Adrenal gland (tissue), 12 donors: ENCODE measurements around the gene KRTCAP3. TPM values are rescaled to one million over a fixed set of nuclear protein-coding genes. Genes with fewer than 3 reads are reported as not detected.

Experiments used
- polyA plus RNA-seq, 3 donors: library from polyadenylated mRNA; stranded (reverse); fragments of 200-250 nt in 2 of 3; fragments of 350-450 nt in 1 of 3; fragmentation: Illumina TruSeq in 1 of 3; extraction: RNeasy Lipid Tissue Mini Kit (QIAGEN cat#74804) in 1 of 3; gene quantifications; one replicate each; pipeline ENCODE4 v1.2.3, GENCODE V29; 2013 to 2014
- small RNA-seq, 2 donors: library from RNA; depleted of rRNA; stranded (forward); fragments of <200 nt; gene quantifications; one replicate each; pipeline ENCODE3, GENCODE V24; 2016
- total RNA-seq, 9 donors: library from RNA; depleted of rRNA in 4 of 9; stranded (reverse); fragments of >200 nt in 4 of 9; fragments of 120-200 nt in 1 of 9; fragmentation: NEBNext Ultra II Directional in 1 of 9; extraction: Animal tissue kit (Norgen Biotek cat#: 25700) in 1 of 9; gene quantifications; one replicate each; pipeline versions ENCODE4 v1.1.0 to v1.2.4, GENCODE V29; 2013 to 2023
- donor health status: healthy with polysubstance abuse.
- donor health status: Bipolar disorder and iron deficiency.
- donor health status: DM: yes; HTN: yes; CAD: no.
- donor health status: DM: no; HTN: no; CAD: no.
- donor health status: DM: no; HTN: no; CAD: no.
- donor health status: DM: yes; HTN: yes; CAD: no.

The KRTCAP3 gene
- total and polyA plus RNA-seq, 12 donors = 1.2 to 8.2 (median 4.4) TPM

Small RNA genes lying within 50 kb of the gene (small RNA-seq; reads per million reads assigned to genes)
- 0 reads per million in 2 donors for gene RNU6-986P

Other genes with a start within 250 kb of the KRTCAP3 start
- gene ATRAID, start 230.3 kb upstream of the KRTCAP3 start, total RNA-seq = 100 to 1,000 TPM; 124 to 292 (median 155) TPM
- gene ATRAID, start 230.3 kb upstream of the KRTCAP3 start, polyA plus RNA-seq = 100 to 1,000 TPM; 139 to 228 (median 190) TPM
- 10 to 100 TPM; 13.5 to 35.0 (median 18.5) TPM for gene SLC5A6, start 230.1 kb upstream of the KRTCAP3 start, total RNA-seq
- 10 to 100 TPM; 17.8 to 30.1 (median 18.1) TPM for gene SLC5A6, start 230.1 kb upstream of the KRTCAP3 start, polyA plus RNA-seq
- gene CAD, start 225.0 kb upstream of the KRTCAP3 start, total RNA-seq = 10 to 100 TPM; 13.1 to 70.5 (median 19.0) TPM
- gene CAD, start 225.0 kb upstream of the KRTCAP3 start, polyA plus RNA-seq = 10 to 100 TPM in 2 of 3 donors, 1 to 10 TPM in 1; 8.9 to 25.8 (median 13.9) TPM
- gene SLC30A3, start 179.3 kb upstream of the KRTCAP3 start, total RNA-seq = 1 to 10 TPM in 8 of 9 donors, not detected in 1; 1.4 to 5.6 (median 3.1) TPM
- gene SLC30A3, start 179.3 kb upstream of the KRTCAP3 start, polyA plus RNA-seq = 1 to 10 TPM in 2 of 3 donors, under 1 TPM in 1; 0.27 to 1.5 (median 1.3) TPM
- gene DNAJC5G, start 166.9 kb upstream of the KRTCAP3 start, total RNA-seq = 1 to 10 TPM in 3 of 9 donors, under 1 TPM in 3, not detected in 3; 0.14 to 2.0 (median 0.99) TPM
- 1 to 10 TPM in 1 of 3 donors, under 1 TPM in 1, not detected in 1; 0.88 to 2.9 TPM for gene DNAJC5G, start 166.9 kb upstream of the KRTCAP3 start, polyA plus RNA-seq
- gene TRIM54, start 160.0 kb upstream of the KRTCAP3 start, total RNA-seq = 10 to 100 TPM in 6 of 9 donors, 1 to 10 TPM in 3; 1.2 to 27.7 (median 12.7) TPM
- gene TRIM54, start 160.0 kb upstream of the KRTCAP3 start, polyA plus RNA-seq = 10 to 100 TPM in 2 of 3 donors, 1 to 10 TPM in 1; 2.1 to 47.1 (median 21.1) TPM
- 1 to 10 TPM; 2.1 to 7.2 (median 3.9) TPM for gene UCN, start 133.9 kb upstream of the KRTCAP3 start, total RNA-seq
- gene UCN, start 133.9 kb upstream of the KRTCAP3 start, polyA plus RNA-seq = 10 to 100 TPM in 2 of 3 donors, under 1 TPM in 1; 0.42 to 14.9 (median 11.3) TPM
- 100 to 1,000 TPM in 8 of 9 donors, 10 to 100 TPM in 1; 96.8 to 207 (median 146) TPM for gene MPV17, start 119.3 kb upstream of the KRTCAP3 start, total RNA-seq
- 100 to 1,000 TPM; 356 to 568 (median 360) TPM for gene MPV17, start 119.3 kb upstream of the KRTCAP3 start, polyA plus RNA-seq
- gene GTF3C2, start 85.6 kb upstream of the KRTCAP3 start, total RNA-seq = 10 to 100 TPM; 30.6 to 60.4 (median 47.2) TPM
- gene GTF3C2, start 85.6 kb upstream of the KRTCAP3 start, polyA plus RNA-seq = 10 to 100 TPM; 52.3 to 73.9 (median 60.9) TPM
- 10 to 100 TPM; 34.2 to 51.5 (median 43.2) TPM for gene EIF2B4, start 72.0 kb upstream of the KRTCAP3 start, total RNA-seq
- 100 to 1,000 TPM in 2 of 3 donors, 10 to 100 TPM in 1; 55.3 to 165 (median 131) TPM for gene EIF2B4, start 72.0 kb upstream of the KRTCAP3 start, polyA plus RNA-seq
- 100 to 1,000 TPM; 119 to 174 (median 130) TPM for gene SNX17, start 71.8 kb upstream of the KRTCAP3 start, total RNA-seq
- 10 to 100 TPM; 66.8 to 89.0 (median 79.0) TPM for gene SNX17, start 71.8 kb upstream of the KRTCAP3 start, polyA plus RNA-seq
- 10 to 100 TPM in 7 of 9 donors, 1 to 10 TPM in 2; 3.1 to 29.2 (median 15.6) TPM for gene ZNF513, start 61.6 kb upstream of the KRTCAP3 start, total RNA-seq
- 10 to 100 TPM in 2 of 3 donors, 1 to 10 TPM in 1; 6.1 to 83.7 (median 72.5) TPM for gene ZNF513, start 61.6 kb upstream of the KRTCAP3 start, polyA plus RNA-seq
- gene PPM1G, start 32.8 kb upstream of the KRTCAP3 start, total RNA-seq = 10 to 100 TPM; 50.1 to 78.9 (median 60.6) TPM
- gene PPM1G, start 32.8 kb upstream of the KRTCAP3 start, polyA plus RNA-seq = 100 to 1,000 TPM in 1 of 3 donors, 10 to 100 TPM in 2; 51.0 to 107 (median 54.7) TPM
- gene NRBP1, start 13.8 kb upstream of the KRTCAP3 start, total RNA-seq = 100 to 1,000 TPM in 1 of 9 donors, 10 to 100 TPM in 8; 48.4 to 100 (median 75.4) TPM
- 100 to 1,000 TPM in 1 of 3 donors, 10 to 100 TPM in 2; 52.7 to 126 (median 58.1) TPM for gene NRBP1, start 13.8 kb upstream of the KRTCAP3 start, polyA plus RNA-seq
- 10 to 100 TPM in 8 of 9 donors, 1 to 10 TPM in 1; 6.3 to 28.1 (median 15.7) TPM for gene IFT172, start 47.4 kb downstream of the KRTCAP3 start, total RNA-seq
- gene IFT172, start 47.4 kb downstream of the KRTCAP3 start, polyA plus RNA-seq = 100 to 1,000 TPM in 1 of 3 donors, 10 to 100 TPM in 1, 1 to 10 TPM in 1; 9.8 to 113 (median 75.6) TPM
- gene FNDC4, start 52.8 kb downstream of the KRTCAP3 start, total RNA-seq = 100 to 1,000 TPM in 6 of 9 donors, 10 to 100 TPM in 3; 35.3 to 321 (median 115) TPM
- 100 to 1,000 TPM in 2 of 3 donors, 10 to 100 TPM in 1; 51.3 to 331 (median 101) TPM for gene FNDC4, start 52.8 kb downstream of the KRTCAP3 start, polyA plus RNA-seq
- 10 to 100 TPM in 2 of 9 donors, 1 to 10 TPM in 6, under 1 TPM in 1; 0.24 to 24.0 (median 6.3) TPM for gene GCKR, start 54.5 kb downstream of the KRTCAP3 start, total RNA-seq
- 10 to 100 TPM in 2 of 3 donors, 1 to 10 TPM in 1; 9.4 to 29.4 (median 17.3) TPM for gene GCKR, start 54.5 kb downstream of the KRTCAP3 start, polyA plus RNA-seq
- gene ZNF512, start 140.7 kb downstream of the KRTCAP3 start, total RNA-seq = 10 to 100 TPM; 16.8 to 82.5 (median 31.0) TPM
- gene ZNF512, start 140.7 kb downstream of the KRTCAP3 start, polyA plus RNA-seq = 10 to 100 TPM; 12.8 to 31.0 (median 13.0) TPM
- 10 to 100 TPM in 1 of 9 donors, 1 to 10 TPM in 8; 1.6 to 46.9 (median 3.7) TPM for gene CCDC121, start 186.6 kb downstream of the KRTCAP3 start, total RNA-seq
- 1 to 10 TPM in 2 of 3 donors, under 1 TPM in 1; 0.51 to 6.4 (median 1.4) TPM for gene CCDC121, start 186.6 kb downstream of the KRTCAP3 start, polyA plus RNA-seq
- 10 to 100 TPM; 21.6 to 41.3 (median 24.9) TPM for gene GPN1, start 186.7 kb downstream of the KRTCAP3 start, total RNA-seq
- 10 to 100 TPM; 10.6 to 44.6 (median 12.8) TPM for gene GPN1, start 186.7 kb downstream of the KRTCAP3 start, polyA plus RNA-seq
- gene SUPT7L, start 221.2 kb downstream of the KRTCAP3 start, total RNA-seq = 10 to 100 TPM; 16.6 to 48.4 (median 32.0) TPM
- gene SUPT7L, start 221.2 kb downstream of the KRTCAP3 start, polyA plus RNA-seq = 10 to 100 TPM; 36.8 to 51.4 (median 50.0) TPM
- 10 to 100 TPM; 14.4 to 36.9 (median 22.4) TPM for gene SLC4A1AP, start 221.5 kb downstream of the KRTCAP3 start, total RNA-seq
- 10 to 100 TPM; 13.0 to 41.1 (median 15.0) TPM for gene SLC4A1AP, start 221.5 kb downstream of the KRTCAP3 start, polyA plus RNA-seq